ENCODE measurements around the gene ONECUT2.

DNA sequence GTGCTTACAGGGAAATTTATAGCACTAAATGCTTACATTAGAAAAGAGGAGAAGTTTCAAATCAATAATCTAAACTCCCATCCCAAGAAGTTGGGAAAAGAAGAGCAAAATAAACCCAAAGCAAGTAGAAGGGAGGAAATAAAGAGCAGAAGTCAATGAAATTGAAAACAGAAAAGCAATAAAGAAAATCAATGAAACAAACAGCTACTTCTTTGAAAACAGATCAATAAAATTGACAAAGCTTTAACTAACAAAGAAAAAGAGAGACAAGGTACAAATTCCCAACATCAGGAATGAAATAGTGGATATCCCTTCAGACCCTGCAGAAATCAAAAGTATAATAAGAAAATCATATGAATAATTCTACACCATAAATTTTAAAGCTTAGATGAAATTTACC lies 25.5 kb upstream of the ONECUT2 start:
- TF ChIP-seq, protein P1, sequence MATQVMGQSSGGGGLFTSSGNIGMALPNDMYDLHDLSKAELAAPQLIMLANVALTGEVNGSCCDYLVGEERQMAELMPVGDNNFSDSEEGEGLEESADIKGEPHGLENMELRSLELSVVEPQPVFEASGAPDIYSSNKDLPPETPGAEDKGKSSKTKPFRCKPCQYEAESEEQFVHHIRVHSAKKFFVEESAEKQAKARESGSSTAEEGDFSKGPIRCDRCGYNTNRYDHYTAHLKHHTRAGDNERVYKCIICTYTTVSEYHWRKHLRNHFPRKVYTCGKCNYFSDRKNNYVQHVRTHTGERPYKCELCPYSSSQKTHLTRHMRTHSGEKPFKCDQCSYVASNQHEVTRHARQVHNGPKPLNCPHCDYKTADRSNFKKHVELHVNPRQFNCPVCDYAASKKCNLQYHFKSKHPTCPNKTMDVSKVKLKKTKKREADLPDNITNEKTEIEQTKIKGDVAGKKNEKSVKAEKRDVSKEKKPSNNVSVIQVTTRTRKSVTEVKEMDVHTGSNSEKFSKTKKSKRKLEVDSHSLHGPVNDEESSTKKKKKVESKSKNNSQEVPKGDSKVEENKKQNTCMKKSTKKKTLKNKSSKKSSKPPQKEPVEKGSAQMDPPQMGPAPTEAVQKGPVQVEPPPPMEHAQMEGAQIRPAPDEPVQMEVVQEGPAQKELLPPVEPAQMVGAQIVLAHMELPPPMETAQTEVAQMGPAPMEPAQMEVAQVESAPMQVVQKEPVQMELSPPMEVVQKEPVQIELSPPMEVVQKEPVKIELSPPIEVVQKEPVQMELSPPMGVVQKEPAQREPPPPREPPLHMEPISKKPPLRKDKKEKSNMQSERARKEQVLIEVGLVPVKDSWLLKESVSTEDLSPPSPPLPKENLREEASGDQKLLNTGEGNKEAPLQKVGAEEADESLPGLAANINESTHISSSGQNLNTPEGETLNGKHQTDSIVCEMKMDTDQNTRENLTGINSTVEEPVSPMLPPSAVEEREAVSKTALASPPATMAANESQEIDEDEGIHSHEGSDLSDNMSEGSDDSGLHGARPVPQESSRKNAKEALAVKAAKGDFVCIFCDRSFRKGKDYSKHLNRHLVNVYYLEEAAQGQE (IDR thresholded peaks at IDR 0.05; ENCODE audit: borderline replicate concordance): no peak
- TF ChIP-seq, protein P1 (CRISPR knock-in tag; IDR thresholded peaks at IDR 0.05; ENCODE audit: low read depth): no peak
- TF ChIP-seq KAT7 (CRISPR knock-in tag; IDR thresholded peaks at IDR 0.05; ENCODE audit: borderline replicate concordance): no peak
